Left renal pelvis (tissue), 4 donors: ENCODE results near the gene KLF4. TPM values are rescaled to one million over a fixed set of nuclear protein-coding genes. Genes with fewer than 3 reads are reported as not detected.

ENCODE experiments used
- DNase-seq, 4 donors: peaks; one replicate each; pipeline ENCODE4 v3.0.0-alpha.2; 2013; ENCODE audit warnings: low read depth in 4 of 4, low spot score in 3 of 4
- polyA plus RNA-seq, 4 donors: library from polyadenylated mRNA; unstranded; fragments of 120-200 nt; gene quantifications; one replicate each; pipeline ENCODE4 v1.2.1, GENCODE V29; 2013; ENCODE audit not compliant: insufficient read length in 4 of 4

KLF4 gene
- polyA plus RNA-seq, 4 donors, result 6.0 to 127 (median 8.8) TPM

GRCh38 chr9:107488375-107489143, 1.0 kb downstream of the KLF4 start:
- DNase-seq, result no peak

DNA sequence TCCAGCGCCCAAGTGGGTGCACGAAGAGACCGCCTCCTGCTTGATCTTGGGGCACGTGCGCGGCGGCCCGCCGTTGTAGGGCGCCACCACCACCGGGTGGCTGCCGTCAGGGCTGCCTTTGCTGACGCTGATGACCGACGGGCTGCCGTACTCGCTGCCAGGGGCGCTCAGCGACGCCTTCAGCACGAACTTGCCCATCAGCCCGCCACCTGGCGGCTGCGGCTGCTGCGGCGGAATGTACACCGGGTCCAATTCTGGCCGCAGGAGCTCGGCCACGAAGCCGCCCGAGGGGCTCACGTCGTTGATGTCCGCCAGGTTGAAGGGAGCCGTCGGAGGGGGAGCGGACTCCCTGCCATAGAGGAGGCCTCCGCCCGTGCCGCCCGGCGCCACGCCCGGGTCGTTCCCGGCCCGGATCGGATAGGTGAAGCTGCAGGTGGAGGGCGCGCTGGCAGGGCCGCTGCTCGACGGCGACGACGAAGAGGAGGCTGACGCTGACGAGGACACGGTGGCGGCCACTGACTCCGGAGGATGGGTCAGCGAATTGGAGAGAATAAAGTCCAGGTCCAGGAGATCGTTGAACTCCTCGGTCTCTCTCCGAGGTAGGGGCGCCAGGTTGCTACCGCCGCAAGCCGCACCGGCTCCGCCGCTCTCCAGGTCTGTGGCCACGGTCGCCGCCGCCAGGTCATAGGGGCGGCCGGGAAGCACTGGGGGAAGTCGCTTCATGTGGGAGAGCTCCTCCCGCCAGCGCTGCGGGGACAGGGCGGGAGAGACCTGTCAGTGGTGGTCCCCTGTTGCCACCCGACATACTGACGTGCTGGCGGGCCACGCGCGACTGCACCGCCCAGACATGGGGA, 1.8 kb downstream of the KLF4 start:
- no peak for DNase-seq

DNA sequence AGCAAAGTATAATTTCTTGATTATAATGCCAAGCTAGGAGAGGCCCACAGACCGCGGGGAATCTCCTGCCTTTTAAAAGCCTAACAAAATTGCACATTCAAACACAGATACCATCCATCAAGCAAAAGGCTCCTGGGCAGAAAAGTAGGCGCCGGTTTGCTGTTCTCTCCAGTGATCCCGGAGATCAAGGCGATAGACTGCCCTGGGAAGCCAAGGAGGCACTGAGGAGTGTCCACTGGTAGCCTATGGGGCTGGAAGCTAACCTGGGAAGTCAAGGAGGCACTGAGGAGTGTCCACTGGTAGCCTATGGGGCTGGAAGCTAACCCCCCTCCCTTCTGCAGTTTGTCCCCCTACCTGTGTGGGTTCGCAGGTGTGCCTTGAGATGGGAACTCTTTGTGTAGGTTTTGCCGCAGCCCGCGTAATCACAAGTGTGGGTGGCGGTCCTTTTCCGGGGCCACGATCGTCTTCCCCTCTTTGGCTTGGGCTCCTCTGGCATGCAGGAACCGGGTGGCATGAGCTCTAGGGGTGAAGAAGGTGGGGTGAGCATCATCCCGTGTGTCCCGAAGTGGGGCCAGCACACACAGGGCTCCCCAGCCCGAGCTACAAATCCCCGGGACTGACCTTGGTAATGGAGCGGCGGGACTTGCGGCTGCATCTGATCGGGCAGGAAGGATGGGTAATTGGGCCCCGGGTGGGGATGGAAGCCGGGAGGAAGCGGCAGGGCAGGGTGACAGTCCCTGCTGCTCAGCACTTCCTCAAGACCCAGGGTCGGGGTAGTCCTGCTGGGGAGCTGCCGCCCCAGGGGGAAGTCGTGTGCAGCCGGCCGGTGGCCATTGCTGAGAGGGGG, 2.7 kb downstream of the KLF4 start:
- no peak for DNase-seq

DNA sequence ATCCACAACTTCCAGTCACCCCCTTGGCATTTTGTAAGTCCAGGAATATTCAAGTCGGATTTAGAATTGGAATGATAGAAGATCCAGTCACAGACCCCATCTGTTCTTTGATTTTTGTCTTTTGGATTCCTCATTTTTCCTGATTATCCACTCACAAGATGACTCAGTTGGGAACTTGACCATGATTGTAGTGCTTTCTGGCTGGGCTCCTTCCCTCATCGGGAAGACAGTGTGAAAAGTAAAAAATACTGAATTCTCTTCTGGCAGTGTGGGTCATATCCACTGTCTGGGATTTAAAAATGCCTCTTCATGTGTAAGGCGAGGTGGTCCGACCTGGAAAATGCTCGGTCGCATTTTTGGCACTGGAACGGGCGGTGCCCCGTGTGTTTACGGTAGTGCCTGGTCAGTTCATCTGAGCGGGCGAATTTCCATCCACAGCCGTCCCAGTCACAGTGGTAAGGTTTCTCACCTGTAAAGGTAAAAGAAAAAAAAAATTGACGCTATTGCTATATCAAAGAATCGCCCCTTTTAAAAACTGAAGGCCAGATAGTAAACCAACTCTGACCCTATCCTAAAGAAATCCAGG, 4.0 kb downstream of the KLF4 start:
- no peak for DNase-seq

- no peak for DNase-seq
Observed at GRCh38 chr9:107484117-107484723, 5.3 kb downstream of the KLF4 start.

DNA sequence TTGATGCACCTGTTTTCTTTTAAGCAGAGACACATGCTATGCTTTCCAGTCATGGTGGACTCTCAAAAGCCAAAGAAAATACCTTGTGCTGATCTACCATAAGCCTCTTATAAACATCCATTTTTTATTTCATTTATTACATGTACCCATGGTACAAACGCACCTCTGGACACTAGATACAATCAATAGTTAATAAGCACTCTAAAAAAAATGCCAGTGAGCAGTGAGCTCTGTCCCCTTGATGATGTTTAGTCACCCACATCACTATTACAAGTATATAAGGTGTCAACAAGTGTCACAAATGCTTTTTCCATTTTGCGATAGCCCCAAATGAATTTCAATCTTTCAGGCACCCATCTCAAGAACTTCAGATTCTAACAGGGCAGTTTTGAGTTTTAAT, 5.9 kb downstream of the KLF4 start:
- no peak for DNase-seq

DNA sequence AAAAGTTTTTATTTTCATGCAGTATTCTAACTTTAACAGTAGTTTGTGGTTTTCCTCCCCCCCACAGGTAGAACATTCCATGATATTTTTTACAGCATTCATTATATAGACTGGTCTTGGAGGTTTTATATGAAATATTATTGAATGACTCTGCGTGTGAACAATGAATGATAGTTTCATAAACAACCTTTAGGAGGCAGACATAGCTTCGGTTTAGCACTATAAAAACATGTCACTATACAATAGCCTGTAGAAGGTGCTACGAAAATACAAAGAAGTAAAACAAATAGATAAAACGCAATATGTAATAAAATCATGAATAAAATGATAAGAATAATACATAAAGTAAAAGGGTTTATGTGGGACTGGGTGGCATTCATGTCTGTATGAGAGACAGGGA, 8.5 kb downstream of the KLF4 start:
- no peak for DNase-seq

GRCh38 chr9:107480386-107480789, 9.2 kb downstream of the KLF4 start:
- DNase-seq, result no peak

- no peak for DNase-seq
Observed at GRCh38 chr9:107478805-107479204, 10.8 kb downstream of the KLF4 start.

- DNase-seq, result no peak
Observed at GRCh38 chr9:107474124-107474523, 15.4 kb downstream of the KLF4 start.

- DNase-seq, result no peak
Observed at GRCh38 chr9:107472581-107473340, 16.8 kb downstream of the KLF4 start.

- no peak for DNase-seq
Observed at GRCh38 chr9:107471552-107471951, 18.0 kb downstream of the KLF4 start.

GRCh38 chr9:107467416-107467815, 22.2 kb downstream of the KLF4 start:
- no peak for DNase-seq

DNA sequence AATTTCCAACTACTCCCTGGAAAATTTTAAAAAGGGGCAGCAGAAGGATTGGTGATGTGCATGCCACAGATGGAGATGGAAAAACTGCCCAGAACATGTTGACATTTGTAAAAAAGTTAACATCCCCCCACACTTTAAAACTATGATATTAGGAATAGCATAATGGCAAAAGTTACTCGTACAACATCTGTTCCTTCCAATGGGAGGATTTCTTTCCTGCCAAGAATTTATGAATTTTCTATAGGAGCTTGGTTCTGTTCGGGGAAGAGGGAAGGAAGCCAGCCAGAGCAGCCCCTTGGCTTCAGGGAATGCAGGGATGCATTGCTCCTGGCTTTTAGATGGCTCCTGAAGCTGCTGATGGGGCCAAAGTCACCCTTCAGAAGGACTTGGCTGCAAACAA, 22.7 kb downstream of the KLF4 start:
- DNase-seq, result no peak

- peak in 2 of 4 donors; percentile 26 to 30 for DNase-seq
Observed at GRCh38 chr9:107465467-107466451, 23.8 kb downstream of the KLF4 start.

DNA sequence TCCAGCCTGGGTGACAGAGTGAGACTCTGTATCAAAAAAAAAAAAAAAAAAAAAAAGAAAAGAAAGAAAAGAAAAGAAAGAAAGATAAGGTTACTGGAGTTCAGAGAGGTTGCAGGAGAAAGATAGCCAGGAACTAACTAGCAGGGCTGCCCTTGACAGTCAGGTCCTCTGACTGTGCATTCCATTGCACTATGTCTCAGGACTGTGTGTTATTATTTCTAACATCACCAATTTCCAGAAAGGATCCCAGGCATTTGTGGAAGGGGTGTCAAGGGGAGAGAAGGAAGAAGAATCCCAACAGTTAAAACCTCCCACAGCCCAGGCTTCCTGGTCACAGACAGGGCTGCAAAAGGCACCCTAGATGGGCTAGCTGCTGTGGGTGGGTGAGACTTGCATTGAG, 25.1 kb downstream of the KLF4 start:
- no peak for DNase-seq

- no peak for DNase-seq
Observed at GRCh38 chr9:107462691-107463090, 26.9 kb downstream of the KLF4 start.
